Kidney glomerular epithelial cell (primary cell): ENCODE measurements around the gene FUT6.
"Not testable (repeated sequence)": the region's sequence is repeated elsewhere in the genome, so short reads cannot be mapped to it uniquely, and the experiment has no call there.

ENCODE experiments used
- DNase-seq: peaks from one replicate; lab custom pipeline; 2025; lab: John Stamatoyannopoulos, UW

FUT6 gene, protein sequence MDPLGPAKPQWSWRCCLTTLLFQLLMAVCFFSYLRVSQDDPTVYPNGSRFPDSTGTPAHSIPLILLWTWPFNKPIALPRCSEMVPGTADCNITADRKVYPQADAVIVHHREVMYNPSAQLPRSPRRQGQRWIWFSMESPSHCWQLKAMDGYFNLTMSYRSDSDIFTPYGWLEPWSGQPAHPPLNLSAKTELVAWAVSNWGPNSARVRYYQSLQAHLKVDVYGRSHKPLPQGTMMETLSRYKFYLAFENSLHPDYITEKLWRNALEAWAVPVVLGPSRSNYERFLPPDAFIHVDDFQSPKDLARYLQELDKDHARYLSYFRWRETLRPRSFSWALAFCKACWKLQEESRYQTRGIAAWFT

GRCh38 chr19:5839065-5840017, at the start of gene FUT6:
FUT6 (minus strand) TSS chr19:5839702; CDS start chr19:5832567, 7,135 bp downstream.
- no peak for DNase-seq

DNA sequence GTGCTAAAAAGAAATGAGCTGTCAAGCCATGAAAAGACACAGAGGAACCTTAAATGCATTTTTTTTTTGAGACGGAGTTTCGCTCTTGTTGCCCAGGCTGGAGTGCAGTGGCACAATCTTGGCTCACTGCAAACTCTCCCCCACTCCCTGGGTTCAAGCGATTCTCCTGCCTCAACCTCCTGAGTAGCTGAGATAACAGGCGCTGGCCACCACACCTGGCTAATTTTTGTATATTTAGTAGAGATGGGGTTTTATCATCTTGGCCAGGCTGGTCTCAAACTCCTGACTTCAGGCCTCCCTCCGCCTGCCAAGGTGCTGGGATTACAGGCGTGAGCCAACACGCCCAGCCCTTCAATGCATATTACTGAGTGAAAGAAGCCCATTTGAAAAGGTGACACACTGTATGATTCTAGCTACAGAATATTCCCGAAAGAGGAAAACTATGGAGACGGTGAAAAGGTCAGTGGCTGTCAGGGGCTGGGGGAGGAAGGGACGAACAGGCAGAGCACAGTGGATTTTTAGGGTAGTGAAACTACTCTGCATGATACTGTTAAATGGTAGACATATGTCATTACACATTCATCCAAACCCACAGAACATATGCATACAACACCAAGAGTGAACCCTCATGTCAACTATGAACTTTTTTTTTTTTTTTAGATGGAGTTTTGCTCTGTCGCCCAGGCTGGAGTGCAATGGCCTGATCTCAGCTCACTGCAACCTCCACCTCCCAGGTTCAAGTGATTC, 44.7 kb upstream of the FUT6 start:
- DNase-seq = not testable (repeated sequence)

- not testable (repeated sequence) for DNase-seq
Measured at GRCh38 chr19:5883157-5883873, 43.8 kb upstream of the FUT6 start.

DNA sequence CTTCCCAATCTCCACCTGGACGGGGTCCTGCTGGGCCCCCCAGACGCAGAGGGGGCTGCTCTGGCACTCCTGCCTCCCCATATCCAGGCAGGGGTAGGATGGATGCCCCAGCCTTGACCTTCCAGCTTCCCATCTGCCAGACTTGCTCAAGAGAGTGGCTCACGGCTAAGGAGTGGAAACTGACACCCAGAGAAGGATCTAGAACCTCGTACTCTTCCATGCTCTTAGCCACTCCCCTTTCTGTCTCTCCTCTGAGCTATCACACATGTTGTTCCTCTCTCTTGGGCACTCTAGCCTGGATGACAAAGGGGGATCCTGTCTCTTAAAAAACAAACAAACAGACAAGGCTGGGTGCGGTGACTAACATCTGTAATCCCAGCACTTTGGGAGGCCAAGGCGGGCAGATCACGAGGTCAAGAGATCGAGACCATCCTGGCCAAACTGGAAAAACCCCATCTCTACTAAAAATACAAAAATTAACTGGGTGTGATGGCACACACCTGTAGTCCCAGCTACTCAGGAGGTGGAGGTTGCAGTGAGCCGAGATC, 43.0 kb upstream of the FUT6 start:
- no peak for DNase-seq

GRCh38 chr19:5881543-5882299, 42.2 kb upstream of the FUT6 start:
- no peak for DNase-seq

DNA sequence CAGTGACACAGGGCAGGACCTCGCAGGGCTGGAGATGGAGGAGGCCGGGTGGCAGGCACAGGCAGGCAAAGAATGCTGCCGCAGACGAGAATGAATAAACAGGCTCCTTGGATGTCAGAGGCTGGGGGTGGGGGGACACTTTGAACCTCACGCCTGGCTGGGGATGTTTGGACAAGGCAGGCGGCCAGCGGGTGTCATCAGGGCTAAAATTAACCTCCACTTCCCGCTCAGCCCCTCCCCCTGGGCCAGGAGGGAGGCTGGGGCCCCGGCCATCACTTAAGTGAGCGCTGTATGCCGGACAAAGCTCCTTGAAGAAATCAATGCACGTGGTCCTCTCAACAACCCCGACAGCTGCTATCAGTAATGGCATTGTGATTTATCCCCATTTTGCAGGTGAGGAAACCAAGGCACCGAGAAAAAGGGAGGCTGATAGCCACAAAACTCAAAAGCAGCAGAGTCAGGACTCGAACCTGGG, 41.1 kb upstream of the FUT6 start:
- peak; percentile 86 for DNase-seq

GRCh38 chr19:5880196-5880595, 40.7 kb upstream of the FUT6 start:
- DNase-seq = no peak

DNA sequence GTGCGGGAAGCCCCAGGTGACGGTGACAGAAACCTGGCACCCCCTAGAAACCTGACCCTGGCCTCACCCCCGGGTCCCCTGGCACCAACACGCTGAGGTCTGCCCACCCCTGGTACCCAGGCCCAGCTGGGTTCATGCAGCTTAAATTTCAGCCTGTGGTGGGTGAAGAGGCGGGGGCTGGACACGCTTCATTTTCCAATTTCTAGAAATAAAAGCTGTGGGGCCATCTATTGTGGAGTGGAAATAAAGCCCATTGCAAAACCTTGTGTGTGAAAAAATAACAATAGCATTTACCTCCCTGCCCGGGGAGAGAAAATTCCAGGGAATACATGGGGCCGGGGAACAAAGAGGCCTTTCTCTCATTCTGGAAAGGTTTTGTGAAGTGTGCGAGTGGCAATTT, 38.4 kb upstream of the FUT6 start:
- DNase-seq = no peak

- DNase-seq = no peak
Measured at GRCh38 chr19:5877427-5877826, 37.9 kb upstream of the FUT6 start.

DNA sequence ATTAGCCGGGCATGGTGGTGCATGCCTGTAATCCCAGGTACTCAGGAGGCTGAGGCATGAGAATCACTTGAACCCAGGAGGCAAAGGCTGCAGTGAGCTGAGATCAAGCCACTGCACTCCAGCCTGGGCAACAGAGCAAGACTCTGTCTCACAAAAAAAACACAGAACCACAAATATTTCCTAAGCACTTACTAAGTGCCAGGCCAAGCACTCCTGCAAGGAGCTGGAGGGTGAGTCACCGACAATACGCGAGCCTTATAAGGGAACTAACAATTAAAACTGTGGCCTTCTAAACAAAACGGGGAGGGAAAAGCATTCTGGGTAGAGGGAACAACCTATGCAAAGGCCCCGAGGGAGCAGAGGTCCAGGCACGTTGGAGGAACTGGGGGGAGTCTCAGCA, 35.0 kb upstream of the FUT6 start:
- DNase-seq = not testable (repeated sequence)

- no peak for DNase-seq
Measured at GRCh38 chr19:5873617-5874199, 34.2 kb upstream of the FUT6 start.

- no peak for DNase-seq
Measured at GRCh38 chr19:5870986-5871394, 31.5 kb upstream of the FUT6 start.

GRCh38 chr19:5867201-5868136, 28.0 kb upstream of the FUT6 start:
- no peak for DNase-seq

GRCh38 chr19:5865772-5866171, 26.3 kb upstream of the FUT6 start:
- no peak for DNase-seq

DNA sequence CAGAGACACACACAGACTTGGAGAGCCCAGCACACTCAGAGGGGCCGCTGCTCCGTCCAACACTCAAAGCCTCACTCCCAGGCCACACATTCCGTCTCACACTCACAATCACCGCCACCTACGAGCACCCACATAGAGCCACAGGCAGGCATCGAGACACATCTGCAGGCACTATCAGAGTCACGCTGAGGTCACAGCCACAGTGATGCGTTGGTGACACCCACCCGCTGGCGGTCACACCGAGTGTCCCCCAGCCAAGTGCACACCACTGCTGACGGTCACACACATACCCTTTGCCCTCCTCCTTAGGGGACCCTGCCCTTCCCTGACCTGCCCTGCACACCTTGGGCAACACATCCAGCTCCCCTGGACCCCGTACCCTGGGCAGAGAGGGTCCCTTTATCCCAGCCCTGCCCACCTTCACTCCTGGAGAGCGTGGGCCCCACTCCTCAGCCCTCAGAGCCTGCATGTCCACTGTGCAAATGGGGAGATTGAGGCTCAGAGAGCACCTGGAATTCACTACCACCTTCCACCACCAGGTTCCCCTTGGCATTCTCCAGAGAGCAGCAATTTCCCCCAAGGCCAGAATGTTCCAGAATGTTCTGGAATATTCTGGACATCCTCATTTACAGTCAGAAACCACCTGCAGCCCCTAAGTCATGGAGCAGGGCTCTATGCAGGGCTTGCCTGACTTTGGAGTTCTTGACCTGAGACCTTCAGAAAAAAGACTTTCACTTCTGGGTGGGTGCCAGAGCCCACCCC, 25.4 kb upstream of the FUT6 start:
- DNase-seq = no peak

DNA sequence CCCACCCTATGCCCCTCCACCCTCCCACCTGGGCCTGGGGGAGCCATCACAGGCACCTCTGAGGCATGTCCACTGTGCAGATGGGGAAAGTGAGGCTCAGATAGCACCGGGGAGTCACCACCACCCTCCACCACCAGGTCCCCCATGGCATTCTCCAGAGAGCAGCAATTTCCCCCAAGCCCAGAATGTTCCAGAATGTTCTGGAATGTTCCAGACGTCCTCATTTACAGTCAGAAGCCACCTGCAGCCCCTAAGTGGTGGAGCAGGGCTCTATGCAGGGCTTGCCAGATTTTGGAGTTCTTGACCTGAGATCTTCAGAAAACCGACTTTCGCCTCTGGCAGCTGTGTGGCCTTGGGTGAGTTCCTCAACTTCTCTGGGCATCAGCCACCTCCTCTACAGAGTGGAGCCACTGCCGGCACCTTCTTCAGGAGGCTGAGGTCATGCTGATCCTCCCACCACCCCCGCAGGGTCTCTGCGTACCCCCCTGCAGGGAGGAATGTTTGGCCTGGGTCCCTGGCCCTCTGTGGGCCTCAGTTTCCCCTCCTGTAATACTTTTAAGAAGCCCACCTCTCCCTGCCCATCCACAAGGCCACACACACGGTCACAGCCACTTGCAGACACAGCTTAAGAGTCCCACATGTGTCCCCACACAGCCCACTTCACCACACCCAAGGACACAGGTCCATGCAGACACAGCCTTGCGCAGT, 24.7 kb upstream of the FUT6 start:
- DNase-seq = no peak

- DNase-seq = no peak
Measured at GRCh38 chr19:5863030-5863665, 23.6 kb upstream of the FUT6 start.
